ENCODE measurements around the gene CMSS1. TPM values are rescaled to one million over a fixed set of nuclear protein-coding genes. Genes with fewer than 3 reads are reported as not detected.

The CMSS1 gene
- 13.5 and 17.3 TPM in 2 replicates for total RNA-seq

GRCh38 chr3:99817437-99818240 is at the start of gene CMSS1:
Gene CMSS1 (plus strand): TSS chr3:99817862.

GRCh38 chr3:100114413-100115030 is 296.9 kb downstream of the CMSS1 start, which contains the start of gene FILIP1L:
Gene FILIP1L (minus strand): TSS chr3:100114501.

Other genes with a start within 250 kb of the CMSS1 start
- 3.8 and 41.4 TPM in 2 replicates for gene COL8A1, start 179.3 kb upstream of the CMSS1 start, total RNA-seq